A549 (cell line): ENCODE results near the gene CHCT1. TPM values are rescaled to one million over a fixed set of nuclear protein-coding genes. Genes with fewer than 3 reads are reported as not detected.

Source experiments
- ATAC-seq, 2 experiments: fragments of 200-7000 bp in 1 of 2; fragments of >200 bp in 1 of 2; cut with Nextera tagmentation in 1 of 2; cut with Tn5 transposase in 1 of 2; 3 replicates each; pipeline versions ENCODE4 v1.8.0 to v1.9.1; 2018 to 2020; ENCODE audit warnings: mild to moderate bottlenecking in 1 of 2, moderate library complexity in 1 of 2
- CTCF ChIA-PET: fragments of 300-600 bp; sonication (Branson Sonifier 250); formaldehyde crosslinking; extraction: SDS; loops from one replicate; lab custom pipeline; 2021; ENCODE audit warnings: antibody characterized with exemption, inconsistent platforms; lab: Yijun Ruan, JAX
- POLR2A ChIA-PET: fragments of 350-600 bp; formaldehyde crosslinking; extraction: SDS; loops from one replicate; lab custom pipeline; 2021; ENCODE audit warnings: antibody characterized with exemption, inconsistent platforms; lab: Yijun Ruan, JAX
- DNase-seq, 2 experiments: peaks; one replicate each; pipeline versions ENCODE4 v3.0.0 to v3.0.0-alpha.2; 2011 to 2016; ENCODE audit warnings: low read depth in 1 of 2, low spot score in 1 of 2
- FAIRE-seq: peaks from 2 replicates; lab custom pipeline; 2011; peaks lifted over from hg19 to GRCh38; lab: Jason Lieb, UNC
- H3K27ac ChIP-seq, 2 experiments: fragments of >200 bp; sonication (Bioruptor Twin); formaldehyde crosslinking; 3 replicates each; pipeline ENCODE4 v1.5.1; 2016 to 2017
- H3K4me1 ChIP-seq: fragments of >200 bp; sonication (Bioruptor Twin); formaldehyde crosslinking; 3 replicates; pipeline ENCODE4 v1.6.1; 2016
- H3K4me2 ChIP-seq: fragments of >200 bp; sonication (Bioruptor Twin); formaldehyde crosslinking; 3 replicates; pipeline ENCODE4 v1.6.1; 2016
- H3K4me3 ChIP-seq: fragments of >200 bp; sonication (Bioruptor Twin); formaldehyde crosslinking; 3 replicates; pipeline ENCODE4 v1.5.1; 2016
- H3K9me3 ChIP-seq: fragments of >200 bp; sonication (Bioruptor Twin); formaldehyde crosslinking; 3 replicates; pipeline ENCODE4 v1.6.1; 2016
- CBX8 ChIP-seq: fragments of 200-600 bp; sonication (generic); IDR thresholded peaks from 2 replicates; pipeline ENCODE4 v1.6.1; 2016
- CEBPB ChIP-seq, 2 experiments: fragments of >200 bp in 1 of 2; sonication (Bioruptor Twin) in 1 of 2; formaldehyde crosslinking in 1 of 2; IDR thresholded peaks; 2 replicates each; pipeline ENCODE4 v1.6.1; 2012 to 2016
- CHD2 ChIP-seq: fragments of 150-350 bp; IDR thresholded peaks from 2 replicates; pipeline ENCODE4 v1.6.1; 2014; ENCODE audit warnings: low read length; ENCODE audit not compliant: partially characterized antibody
- CHD4 ChIP-seq: fragments of 200-600 bp; sonication (generic); IDR thresholded peaks from 2 replicates; pipeline ENCODE4 v1.6.1; 2016; ENCODE audit warnings: antibody characterized with exemption, mild to moderate bottlenecking, borderline replicate concordance
- EHF ChIP-seq: fragments of 250-450 bp; sonication (Bioruptor Pico); IDR thresholded peaks from 2 replicates; pipeline ENCODE4 v1.5.0; 2020; ENCODE audit warnings: mild to moderate bottlenecking
- EHMT2 ChIP-seq: fragments of 200-600 bp; sonication (generic); IDR thresholded peaks from 2 replicates; pipeline ENCODE4 v1.6.1; 2016; ENCODE audit warnings: antibody characterized with exemption, low read depth, mild to moderate bottlenecking, moderate library complexity
- EP300 ChIP-seq, 2 experiments: fragments of >200 bp; sonication (Bioruptor Twin); formaldehyde crosslinking; IDR thresholded peaks; 2 replicates in 1 of 2; 3 replicates in 1 of 2; pipeline ENCODE4 v1.6.1; 2016 to 2017
- HOXA7 ChIP-seq: fragments of 250-450 bp; sonication (Bioruptor Pico); IDR thresholded peaks from 2 replicates; pipeline ENCODE4 v1.5.0; 2020; ENCODE audit warnings: mild to moderate bottlenecking, moderate library complexity
- HOXB13 ChIP-seq: fragments of 250-450 bp; sonication (Bioruptor Pico); IDR thresholded peaks from 2 replicates; pipeline ENCODE4 v1.5.0; 2020; ENCODE audit warnings: low read depth, mild to moderate bottlenecking, moderate library complexity
- HOXB5 ChIP-seq: fragments of 250-450 bp; sonication (Bioruptor Pico); IDR thresholded peaks from 2 replicates; pipeline ENCODE4 v1.5.0; 2020; ENCODE audit warnings: mild to moderate bottlenecking, moderate library complexity
- JUN ChIP-seq, 2 experiments: fragments of >200 bp; sonication (Bioruptor Twin); formaldehyde crosslinking; IDR thresholded peaks; 2 replicates in 1 of 2; 3 replicates in 1 of 2; pipeline ENCODE4 v1.6.1; 2016 to 2017
- JUNB ChIP-seq: fragments of >200 bp; sonication (Bioruptor Twin); formaldehyde crosslinking; IDR thresholded peaks from 2 replicates; pipeline ENCODE4 v1.6.1; 2016
- KDM1A ChIP-seq: fragments of 200-600 bp; sonication (generic); IDR thresholded peaks from 2 replicates; pipeline ENCODE4 v1.6.1; 2016; ENCODE audit warnings: low read depth, mild to moderate bottlenecking
- MAFK ChIP-seq: fragments of 450-650 bp; IDR thresholded peaks from 2 replicates; pipeline ENCODE4 v1.6.1; 2014; ENCODE audit not compliant: partially characterized antibody
- MAZ ChIP-seq: fragments of 150-350 bp; IDR thresholded peaks from 2 replicates; pipeline ENCODE4 v1.6.1; 2014; ENCODE audit warnings: antibody characterized with exemption, low read depth, low read length, borderline replicate concordance
- PHF8 ChIP-seq: fragments of 200-600 bp; sonication (generic); IDR thresholded peaks from 2 replicates; pipeline ENCODE4 v1.6.1; 2016; ENCODE audit warnings: low read depth, mild to moderate bottlenecking, antibody characterized with exemption, moderate library complexity, borderline replicate concordance
- POLR2AphosphoS2 ChIP-seq: conservative IDR thresholded peaks from 2 replicates; pipeline ENCODE4 v1.6.1; 2012; ENCODE audit warnings: low read length, improper control_type of control experiment, inconsistent platforms
- RCOR1 ChIP-seq: fragments of 150-350 bp; IDR thresholded peaks from 2 replicates; pipeline ENCODE4 v1.6.1; 2014; ENCODE audit warnings: antibody characterized with exemption, low read length, low read depth
- SREBF2 ChIP-seq: fragments of 450-650 bp; IDR thresholded peaks from 2 replicates; pipeline ENCODE4 v1.6.1; 2014; ENCODE audit warnings: mild to moderate bottlenecking, moderate library complexity
- TFCP2L1 ChIP-seq: fragments of 250-450 bp; sonication (Bioruptor Pico); IDR thresholded peaks from 2 replicates; pipeline ENCODE4 v1.5.0; 2021; ENCODE audit warnings: mild to moderate bottlenecking
- ZC3H11A ChIP-seq: fragments of 450-650 bp; IDR thresholded peaks from 2 replicates; pipeline ENCODE4 v1.6.1; 2014; ENCODE audit warnings: antibody characterized with exemption, mild to moderate bottlenecking
- ZFP36 ChIP-seq: fragments of 450-650 bp; IDR thresholded peaks from 2 replicates; pipeline ENCODE4 v1.6.1; 2014; ENCODE audit warnings: borderline replicate concordance; ENCODE audit not compliant: partially characterized antibody
- WGBS: methylation state at CpG from one replicate; pipeline ENCODE4 v1.1.6; 2017; ENCODE audit errors: missing lambda C conversion rate; 5-methylcytosine and 5-hydroxymethylcytosine counted together
- polyA plus RNA-seq, 4 experiments: library from polyadenylated mRNA; depleted of rRNA in 3 of 4; stranded (reverse); fragments of >200 nt; fragmentation: RNase III in 1 of 4; extraction: RNeasy Plus Mini Kit Qiagen cat#74134 plus additional on column Dnase treatment in 1 of 4; gene quantifications; 2 replicates in 3 of 4; 3 replicates in 1 of 4; pipeline ENCODE4 v1.2.3, GENCODE V29; 2011 to 2017
- TF ChIP-seq, protein P1 (sequence below): fragments of 250-450 bp; sonication (Bioruptor Pico); IDR thresholded peaks from 2 replicates; pipeline ENCODE4 v1.5.0; 2021; ENCODE audit warnings: mild to moderate bottlenecking, moderate library complexity, borderline replicate concordance
- TF ChIP-seq, protein P2 (sequence below): IDR thresholded peaks from 2 replicates; pipeline ENCODE4 v1.6.1; 2012; ENCODE audit warnings: low read depth, borderline replicate concordance
- TF ChIP-seq, protein P3 (sequence below): IDR thresholded peaks from 2 replicates; pipeline ENCODE4 v1.6.1; 2012
- TF ChIP-seq, protein P4 (sequence below): fragments of >200 bp; sonication (Bioruptor Twin); formaldehyde crosslinking; IDR thresholded peaks from 3 replicates; pipeline ENCODE4 v1.6.1; 2016
- TF ChIP-seq, protein P5 (sequence below): fragments of >200 bp; sonication (Bioruptor Twin); formaldehyde crosslinking; IDR thresholded peaks from 3 replicates; pipeline ENCODE4 v1.5.1; 2016
- TF ChIP-seq, protein P6 (sequence below): fragments of 450-650 bp; IDR thresholded peaks from 2 replicates; pipeline ENCODE4 v1.6.1; 2014; ENCODE audit warnings: antibody characterized with exemption

The CHCT1 gene
- polyA plus RNA-seq, 2 of the 4 experiments (the other 2 are of a cell fraction) = 0.10 TPM; not detected in 1

DNA sequence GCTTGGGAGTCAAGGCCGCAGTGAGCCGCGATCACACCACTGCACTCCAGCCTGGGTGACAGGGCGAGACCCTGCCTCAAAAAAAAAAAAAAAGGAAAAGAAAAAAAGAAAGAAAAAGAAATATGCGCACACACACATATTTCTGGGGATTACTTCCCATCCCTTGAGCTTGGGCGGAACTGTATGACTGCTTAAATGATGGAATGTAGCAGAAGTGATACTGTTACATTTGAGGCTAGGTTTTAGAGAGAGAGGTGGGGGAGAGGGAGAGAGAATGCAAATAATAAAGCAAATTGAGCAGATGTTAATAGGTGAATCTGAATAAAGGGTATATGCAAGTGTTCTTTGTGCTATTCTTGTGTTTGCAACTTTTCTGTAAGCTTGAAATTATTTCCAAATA is 18.3 kb upstream of the CHCT1 start:
- 79% methylated on average over 6 of the region's 6 CpGs for WGBS
- no peaks in the 10 kb centered on the region for H3K4me1 ChIP-seq
- TF ChIP-seq, protein P1, sequence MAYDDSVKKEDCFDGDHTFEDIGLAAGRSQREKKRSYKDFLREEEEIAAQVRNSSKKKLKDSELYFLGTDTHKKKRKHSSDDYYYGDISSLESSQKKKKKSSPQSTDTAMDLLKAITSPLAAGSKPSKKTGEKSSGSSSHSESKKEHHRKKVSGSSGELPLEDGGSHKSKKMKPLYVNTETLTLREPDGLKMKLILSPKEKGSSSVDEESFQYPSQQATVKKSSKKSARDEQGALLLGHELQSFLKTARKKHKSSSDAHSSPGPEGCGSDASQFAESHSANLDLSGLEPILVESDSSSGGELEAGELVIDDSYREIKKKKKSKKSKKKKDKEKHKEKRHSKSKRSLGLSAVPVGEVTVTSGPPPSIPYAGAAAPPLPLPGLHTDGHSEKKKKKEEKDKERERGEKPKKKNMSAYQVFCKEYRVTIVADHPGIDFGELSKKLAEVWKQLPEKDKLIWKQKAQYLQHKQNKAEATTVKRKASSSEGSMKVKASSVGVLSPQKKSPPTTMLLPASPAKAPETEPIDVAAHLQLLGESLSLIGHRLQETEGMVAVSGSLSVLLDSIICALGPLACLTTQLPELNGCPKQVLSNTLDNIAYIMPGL (CRISPR knock-in tag) = no peak
- TF ChIP-seq, protein P2, sequence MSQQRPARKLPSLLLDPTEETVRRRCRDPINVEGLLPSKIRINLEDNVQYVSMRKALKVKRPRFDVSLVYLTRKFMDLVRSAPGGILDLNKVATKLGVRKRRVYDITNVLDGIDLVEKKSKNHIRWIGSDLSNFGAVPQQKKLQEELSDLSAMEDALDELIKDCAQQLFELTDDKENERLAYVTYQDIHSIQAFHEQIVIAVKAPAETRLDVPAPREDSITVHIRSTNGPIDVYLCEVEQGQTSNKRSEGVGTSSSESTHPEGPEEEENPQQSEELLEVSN = no peak
- TF ChIP-seq HOXB13 (CRISPR knock-in tag) (no peak), JUN (IDR thresholded peaks at IDR 0.05) (no peak), JUNB (no peak), TFCP2L1 (CRISPR knock-in tag) (no peak), ZFP36 (no peak), KDM1A (no peak), PHF8 (no peak), EHMT2 (no peak), EHF (CRISPR knock-in tag) (no peak), EP300 (IDR thresholded peaks at IDR 0.05) (no peak), MAFK (no peak), HOXB5 (CRISPR knock-in tag) (no peak), CEBPB (IDR thresholded peaks at IDR 0.05) (no peak)
- TF ChIP-seq, protein P3, sequence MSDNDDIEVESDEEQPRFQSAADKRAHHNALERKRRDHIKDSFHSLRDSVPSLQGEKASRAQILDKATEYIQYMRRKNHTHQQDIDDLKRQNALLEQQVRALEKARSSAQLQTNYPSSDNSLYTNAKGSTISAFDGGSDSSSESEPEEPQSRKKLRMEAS = no peak
- no peak for ATAC-seq
- FAIRE-seq = no peak
- H3K27ac ChIP-seq = no peak overlapping the region
- CTCF ChIA-PET = interaction anchor here (0.6 to 7.2 kb wide), 4 partner anchors 8 to 265 kb away, joined by 3 to 60 read pairs (median 4); partner anchors contain the start of gene CHCT1
- POLR2A ChIA-PET = interaction anchor here (0.8 kb wide), 1 partner anchor 12 kb away, joined by 4 read pairs; the partner anchor contains the start of gene USP32
- no peak for DNase-seq
- H3K9me3 ChIP-seq = no peaks in the 10 kb centered on the region
- H3K4me2 ChIP-seq = no peak overlapping the region
- H3K4me3 ChIP-seq = no peak overlapping the region

DNA sequence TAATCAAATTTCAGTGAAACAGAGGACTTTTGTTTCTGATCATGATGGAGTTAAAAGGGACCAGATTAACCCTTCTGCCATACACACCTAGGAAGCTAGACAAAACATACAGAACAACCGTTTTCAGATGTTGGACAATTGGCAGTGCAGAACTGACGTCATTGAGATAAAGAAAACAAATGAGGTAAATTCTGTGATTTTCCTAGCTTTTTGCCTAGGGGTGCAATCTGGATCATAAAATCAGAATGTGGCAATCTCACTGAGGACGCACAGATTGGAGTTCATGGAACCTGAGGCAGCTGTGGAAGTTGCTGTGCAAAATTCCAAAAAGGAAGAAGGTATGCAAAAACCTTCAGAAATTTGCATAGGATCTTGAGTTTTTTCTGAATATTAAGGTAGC is 15.4 kb upstream of the CHCT1 start:
- TF ChIP-seq, protein P4, sequence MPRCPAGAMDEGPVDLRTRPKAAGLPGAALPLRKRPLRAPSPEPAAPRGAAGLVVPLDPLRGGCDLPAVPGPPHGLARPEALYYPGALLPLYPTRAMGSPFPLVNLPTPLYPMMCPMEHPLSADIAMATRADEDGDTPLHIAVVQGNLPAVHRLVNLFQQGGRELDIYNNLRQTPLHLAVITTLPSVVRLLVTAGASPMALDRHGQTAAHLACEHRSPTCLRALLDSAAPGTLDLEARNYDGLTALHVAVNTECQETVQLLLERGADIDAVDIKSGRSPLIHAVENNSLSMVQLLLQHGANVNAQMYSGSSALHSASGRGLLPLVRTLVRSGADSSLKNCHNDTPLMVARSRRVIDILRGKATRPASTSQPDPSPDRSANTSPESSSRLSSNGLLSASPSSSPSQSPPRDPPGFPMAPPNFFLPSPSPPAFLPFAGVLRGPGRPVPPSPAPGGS = no peak
- TF ChIP-seq CBX8 (no peak), POLR2AphosphoS2 (no peak), PHF8 (no peak), RCOR1 (no peak), MAZ (no peak), EP300 (IDR thresholded peaks at IDR 0.05) (no peak), CHD2 (no peak), SREBF2 (no peak), HOXA7 (no peak), ZC3H11A (no peak), CHD4 (no peak), TFCP2L1 (CRISPR knock-in tag) (no peak)
- TF ChIP-seq, protein P5, sequence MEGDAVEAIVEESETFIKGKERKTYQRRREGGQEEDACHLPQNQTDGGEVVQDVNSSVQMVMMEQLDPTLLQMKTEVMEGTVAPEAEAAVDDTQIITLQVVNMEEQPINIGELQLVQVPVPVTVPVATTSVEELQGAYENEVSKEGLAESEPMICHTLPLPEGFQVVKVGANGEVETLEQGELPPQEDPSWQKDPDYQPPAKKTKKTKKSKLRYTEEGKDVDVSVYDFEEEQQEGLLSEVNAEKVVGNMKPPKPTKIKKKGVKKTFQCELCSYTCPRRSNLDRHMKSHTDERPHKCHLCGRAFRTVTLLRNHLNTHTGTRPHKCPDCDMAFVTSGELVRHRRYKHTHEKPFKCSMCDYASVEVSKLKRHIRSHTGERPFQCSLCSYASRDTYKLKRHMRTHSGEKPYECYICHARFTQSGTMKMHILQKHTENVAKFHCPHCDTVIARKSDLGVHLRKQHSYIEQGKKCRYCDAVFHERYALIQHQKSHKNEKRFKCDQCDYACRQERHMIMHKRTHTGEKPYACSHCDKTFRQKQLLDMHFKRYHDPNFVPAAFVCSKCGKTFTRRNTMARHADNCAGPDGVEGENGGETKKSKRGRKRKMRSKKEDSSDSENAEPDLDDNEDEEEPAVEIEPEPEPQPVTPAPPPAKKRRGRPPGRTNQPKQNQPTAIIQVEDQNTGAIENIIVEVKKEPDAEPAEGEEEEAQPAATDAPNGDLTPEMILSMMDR = no peak
- TF ChIP-seq, protein P6, sequence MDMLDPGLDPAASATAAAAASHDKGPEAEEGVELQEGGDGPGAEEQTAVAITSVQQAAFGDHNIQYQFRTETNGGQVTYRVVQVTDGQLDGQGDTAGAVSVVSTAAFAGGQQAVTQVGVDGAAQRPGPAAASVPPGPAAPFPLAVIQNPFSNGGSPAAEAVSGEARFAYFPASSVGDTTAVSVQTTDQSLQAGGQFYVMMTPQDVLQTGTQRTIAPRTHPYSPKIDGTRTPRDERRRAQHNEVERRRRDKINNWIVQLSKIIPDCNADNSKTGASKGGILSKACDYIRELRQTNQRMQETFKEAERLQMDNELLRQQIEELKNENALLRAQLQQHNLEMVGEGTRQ = no peak
- FAIRE-seq = no peak
- Histone ChIP-seq H3K4me3 (no peak overlapping the region), H3K4me2 (no peak overlapping the region), H3K4me1 (no peaks in the 10 kb centered on the region), H3K9me3 (no peaks in the 10 kb centered on the region), H3K27ac (no peak overlapping the region)
- POLR2A ChIA-PET = interaction anchor here (2.2 kb wide), 1 partner anchor 15 kb away, joined by 8 read pairs; the partner anchor contains the start of gene USP32
- no peak for DNase-seq
- no peak for ATAC-seq
- CTCF ChIA-PET = interaction anchor here (0.7 to 7.2 kb wide), 7 partner anchors 8 to 274 kb away, joined by 3 to 60 read pairs (median 4); partner anchors contain the start of gene CHCT1
- 61% methylated on average over 3 of the region's 3 CpGs for WGBS
